Measurements from ENCODE around the gene MCM9. TPM values are rescaled to one million over a fixed set of nuclear protein-coding genes. Genes with fewer than 3 reads are reported as not detected.
"Not testable (repeated sequence)": the region's sequence is repeated elsewhere in the genome, so short reads cannot be mapped to it uniquely, and the experiment has no call there.

The MCM9 gene
- polyA plus RNA-seq, 2 of the 4 experiments (the other 2 are of a cell fraction): 5.1 to 5.4 TPM

GRCh38 chr6:118869894-118870589 lies 64.9 kb downstream of the MCM9 start:
- no peaks in the 10 kb centered on the region for H3K4me1 ChIP-seq
- H3K9me3 ChIP-seq: no peaks in the 10 kb centered on the region
- ChIA-PET CTCF (no interaction called here), POLR2A (no interaction called here)
- ATAC-seq: no peak
- DNase-seq (ENCODE audit: low read depth in 1 of 2, low spot score in 1 of 2): no peak
- TF ChIP-seq ZNF302 (CRISPR knock-in tag; IDR thresholded peaks at IDR 0.05) (no peak), NR3C1 (IDR thresholded peaks at IDR 0.05) (no peak), EHMT2 (IDR thresholded peaks at IDR 0.05; ENCODE audit: low read depth) (no peak), FOXS1 (CRISPR knock-in tag; IDR thresholded peaks at IDR 0.05) (no peak)
- FAIRE-seq: no peak
- no peak overlapping the region for H3K27ac ChIP-seq
- H3K4me2 ChIP-seq: no peak overlapping the region
- no peak overlapping the region for H3K4me3 ChIP-seq
- 88% methylated on average over 2 of the region's 2 CpGs for WGBS (ENCODE audit: missing lambda C conversion rate)

- no peaks in the 10 kb centered on the region for H3K9me3 ChIP-seq
- ATAC-seq (no peak), FAIRE-seq (no peak), DNase-seq (ENCODE audit: low read depth in 1 of 2, low spot score in 1 of 2) (no peak)
- WGBS (ENCODE audit: missing lambda C conversion rate): 64% methylated on average over 2 of the region's 2 CpGs
- H3K4me2 ChIP-seq: no peak overlapping the region
- H3K27ac ChIP-seq: no peak overlapping the region
- POLR2A ChIA-PET: no interaction called here
- no peaks in the 10 kb centered on the region for H3K4me1 ChIP-seq
- no peak overlapping the region for H3K4me3 ChIP-seq
- CTCF ChIA-PET: no interaction called here
- TF ChIP-seq RARB (CRISPR knock-in tag; IDR thresholded peaks at IDR 0.05) (no peak), HEYL (CRISPR knock-in tag; IDR thresholded peaks at IDR 0.05) (no peak), EHMT2 (IDR thresholded peaks at IDR 0.05; ENCODE audit: low read depth) (no peak), MYC (IDR thresholded peaks at IDR 0.05; ENCODE audit: borderline replicate concordance, low read length) (no peak), RAD21 (conservative IDR thresholded peaks at IDR 0.05 in 1 of 2, IDR thresholded peaks at IDR 0.05 in 1 of 2) (no peak), NR3C1 (IDR thresholded peaks at IDR 0.05) (no peak), TP53 (CRISPR knock-in tag; IDR thresholded peaks at IDR 0.05) (no peak), CBX8 (IDR thresholded peaks at IDR 0.05) (no peak), ZC3H11A (IDR thresholded peaks at IDR 0.05) (no peak), HOXB5 (CRISPR knock-in tag; IDR thresholded peaks at IDR 0.05) (no peak), ZSCAN20 (CRISPR knock-in tag; IDR thresholded peaks at IDR 0.05) (no peak), FOSL2 (IDR thresholded peaks at IDR 0.05) (no peak), FOSL2 (CRISPR knock-in tag; IDR thresholded peaks at IDR 0.05) (no peak), MAZ (IDR thresholded peaks at IDR 0.05; ENCODE audit: borderline replicate concordance, low read depth, low read length) (no peak), RCOR1 (IDR thresholded peaks at IDR 0.05; ENCODE audit: low read depth, low read length) (no peak), CBX2 (IDR thresholded peaks at IDR 0.05; ENCODE audit: borderline replicate concordance, low read depth) (no peak), PBX3 (IDR thresholded peaks at IDR 0.05) (no peak), SREBF2 (IDR thresholded peaks at IDR 0.05) (no peak), HMGXB4 (CRISPR knock-in tag; IDR thresholded peaks at IDR 0.05; ENCODE audit: borderline replicate concordance) (no peak), NFE2L2 (conservative IDR thresholded peaks at IDR 0.05; ENCODE audit: low read length) (no peak)
Observed at GRCh38 chr6:118869350-118869749, 65.6 kb downstream of the MCM9 start.

- ATAC-seq; H3K4me1 ChIP-seq; DNase-seq (ENCODE audit: low read depth in 1 of 2, low spot score in 1 of 2); POLR2A ChIA-PET; CTCF ChIA-PET; FAIRE-seq; H3K4me2 ChIP-seq; H3K27ac ChIP-seq; H3K9me3 ChIP-seq; H3K4me3 ChIP-seq: not testable (repeated sequence)
- 87% methylated on average over 2 of the region's 2 CpGs for WGBS (ENCODE audit: missing lambda C conversion rate)
Observed at GRCh38 chr6:118868901-118869300, 66.1 kb downstream of the MCM9 start.

All from A549 (cell line).